ENCODE measurements around the gene SLC22A14. TPM values are rescaled to one million over a fixed set of nuclear protein-coding genes. Genes with fewer than 3 reads are reported as not detected.

Gene SLC22A14
- total and polyA plus RNA-seq, 4 donors: 0.18 to 0.49 (median 0.42) TPM; not detected in 1

GRCh38 chr3:38251197-38251596, 30.9 kb upstream of the SLC22A14 start:
- no peak for DNase-seq
- Histone ChIP-seq H3K4me3 (ENCODE audit: low read length in 2 of 2) (no peak overlapping the region), H3K36me3 (ENCODE audit: control insufficient read depth in 1 of 2, insufficient read depth in 2 of 2, low read length in 1 of 2) (peaks cover 17 to 18% of the 10 kb centered on the region in 2 donors), H3K27me3 (ENCODE audit: control insufficient read depth in 1 of 2, insufficient read depth in 2 of 2, low read length in 1 of 2) (no peaks in the 10 kb centered on the region), H3K4me1 (ENCODE audit: control insufficient read depth in 1 of 2, insufficient read depth in 2 of 2, low read length in 2 of 2) (peaks cover 0 to 3% of the 10 kb centered on the region in 2 donors), H3K27ac (ENCODE audit: low read depth in 1 of 2, low read length in 2 of 2) (no peak overlapping the region), H3K9me3 (ENCODE audit: control insufficient read depth, low read length) (no peaks in the 10 kb centered on the region)
- no peak for ATAC-seq (ENCODE audit: low FRiP score)
- 93 to 94% methylated on average over 4 of the region's 4 CpGs for WGBS, 2 donors
- intact Hi-C loops (cut with DNase I): no loop called here

GRCh38 chr3:38253704-38254103, 28.4 kb upstream of the SLC22A14 start:
- Histone ChIP-seq H3K27me3 (ENCODE audit: control insufficient read depth in 1 of 2, insufficient read depth in 2 of 2, low read length in 1 of 2) (no peaks in the 10 kb centered on the region), H3K4me1 (ENCODE audit: control insufficient read depth in 1 of 2, insufficient read depth in 2 of 2, low read length in 2 of 2) (no peaks in the 10 kb centered on the region), H3K36me3 (ENCODE audit: control insufficient read depth in 1 of 2, insufficient read depth in 2 of 2, low read length in 1 of 2) (peaks cover 15 to 18% of the 10 kb centered on the region in 2 donors), H3K9me3 (ENCODE audit: control insufficient read depth, low read length) (no peaks in the 10 kb centered on the region), H3K27ac (ENCODE audit: low read depth in 1 of 2, low read length in 2 of 2) (no peak overlapping the region), H3K4me3 (ENCODE audit: low read length in 2 of 2) (no peak overlapping the region)
- intact Hi-C loops (cut with DNase I): no loop called here
- DNase-seq (no peak), ATAC-seq (ENCODE audit: low FRiP score) (no peak)
- WGBS, 2 donors: 92 to 93% methylated on average over 4 of the region's 4 CpGs

DNA sequence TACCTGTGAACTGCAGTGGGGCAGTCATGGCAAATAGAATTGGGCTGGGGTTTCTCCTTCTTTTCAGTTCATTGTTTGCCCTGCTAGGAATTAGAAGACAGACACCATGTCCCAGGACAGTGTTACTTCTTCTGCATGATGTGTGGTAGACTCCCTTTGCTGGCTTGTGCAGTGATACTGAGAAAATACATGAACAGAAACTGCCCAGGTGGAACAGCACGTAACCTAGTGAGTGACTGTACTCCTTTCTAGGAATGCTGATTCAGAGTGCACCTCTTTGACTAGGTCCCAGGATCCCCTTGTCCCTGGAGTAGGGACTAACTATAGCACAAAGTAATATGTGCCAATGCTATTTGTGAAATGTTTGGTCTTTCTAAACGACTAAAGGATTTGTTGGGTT, 27.2 kb upstream of the SLC22A14 start:
- no peak for DNase-seq
- H3K4me3 ChIP-seq (ENCODE audit: low read length in 2 of 2): no peak overlapping the region
- 73 to 74% methylated on average over 2 of the region's 2 CpGs for WGBS, 2 donors
- H3K36me3 ChIP-seq (ENCODE audit: control insufficient read depth in 1 of 2, insufficient read depth in 2 of 2, low read length in 1 of 2): peaks cover 15 to 18% of the 10 kb centered on the region in 2 donors
- H3K4me1 ChIP-seq (ENCODE audit: control insufficient read depth in 1 of 2, insufficient read depth in 2 of 2, low read length in 2 of 2): no peaks in the 10 kb centered on the region
- no peak overlapping the region for H3K27ac ChIP-seq (ENCODE audit: low read depth in 1 of 2, low read length in 2 of 2)
- no peak for ATAC-seq (ENCODE audit: low FRiP score)
- H3K27me3 ChIP-seq (ENCODE audit: control insufficient read depth in 1 of 2, insufficient read depth in 2 of 2, low read length in 1 of 2): no peaks in the 10 kb centered on the region
- intact Hi-C loops (cut with DNase I): no loop called here
- no peaks in the 10 kb centered on the region for H3K9me3 ChIP-seq (ENCODE audit: control insufficient read depth, low read length)

- H3K9me3 ChIP-seq (ENCODE audit: control insufficient read depth, low read length): no peaks in the 10 kb centered on the region
- WGBS, 2 donors: 72 to 81% methylated on average over 1 of the region's 1 CpG
- intact Hi-C loops (cut with DNase I): no loop called here
- H3K36me3 ChIP-seq (ENCODE audit: control insufficient read depth in 1 of 2, insufficient read depth in 2 of 2, low read length in 1 of 2): peaks cover 13 to 18% of the 10 kb centered on the region in 2 donors
- no peak for DNase-seq
- no peak overlapping the region for H3K27ac ChIP-seq (ENCODE audit: low read depth in 1 of 2, low read length in 2 of 2)
- ATAC-seq (ENCODE audit: low FRiP score): peak; percentile 50
- no peak overlapping the region for H3K4me3 ChIP-seq (ENCODE audit: low read length in 2 of 2)
- no peaks in the 10 kb centered on the region for H3K27me3 ChIP-seq (ENCODE audit: control insufficient read depth in 1 of 2, insufficient read depth in 2 of 2, low read length in 1 of 2)
- no peaks in the 10 kb centered on the region for H3K4me1 ChIP-seq (ENCODE audit: control insufficient read depth in 1 of 2, insufficient read depth in 2 of 2, low read length in 2 of 2)
These were observed 26.5 kb upstream of the SLC22A14 start for GRCh38 chr3:38255627-38256026.

DNA sequence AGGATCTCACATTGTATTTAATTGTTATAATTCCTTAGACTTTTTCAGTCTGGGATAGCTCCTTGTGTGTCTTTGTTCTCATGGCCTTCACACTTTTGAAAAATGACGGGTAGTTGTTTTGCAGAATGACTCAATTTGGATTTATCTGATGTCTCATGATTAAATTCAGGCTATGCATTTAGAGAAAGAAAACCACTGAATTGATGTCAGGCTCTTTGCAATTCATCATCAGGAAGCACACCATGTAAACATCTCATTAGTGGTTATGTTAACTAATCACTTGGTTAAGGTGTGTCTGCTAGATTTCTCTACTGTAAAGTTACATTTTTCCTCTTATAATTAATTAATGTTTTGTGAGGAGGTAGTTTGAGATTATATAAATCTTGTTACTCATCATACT, 24.5 kb upstream of the SLC22A14 start:
- H3K27me3 ChIP-seq (ENCODE audit: control insufficient read depth in 1 of 2, insufficient read depth in 2 of 2, low read length in 1 of 2): no peaks in the 10 kb centered on the region
- DNase-seq (no peak), ATAC-seq (ENCODE audit: low FRiP score) (no peak)
- WGBS, 2 donors: 86 to 89% methylated on average over 1 of the region's 1 CpG
- H3K4me1 ChIP-seq (ENCODE audit: control insufficient read depth in 1 of 2, insufficient read depth in 2 of 2, low read length in 2 of 2): no peaks in the 10 kb centered on the region
- no peaks in the 10 kb centered on the region for H3K9me3 ChIP-seq (ENCODE audit: control insufficient read depth, low read length)
- no peak overlapping the region for H3K27ac ChIP-seq (ENCODE audit: low read depth in 1 of 2, low read length in 2 of 2)
- intact Hi-C loops (cut with DNase I): no loop called here
- H3K4me3 ChIP-seq (ENCODE audit: low read length in 2 of 2): no peak overlapping the region
- peaks cover 8 to 16% of the 10 kb centered on the region in 2 donors for H3K36me3 ChIP-seq (ENCODE audit: control insufficient read depth in 1 of 2, insufficient read depth in 2 of 2, low read length in 1 of 2)

DNA sequence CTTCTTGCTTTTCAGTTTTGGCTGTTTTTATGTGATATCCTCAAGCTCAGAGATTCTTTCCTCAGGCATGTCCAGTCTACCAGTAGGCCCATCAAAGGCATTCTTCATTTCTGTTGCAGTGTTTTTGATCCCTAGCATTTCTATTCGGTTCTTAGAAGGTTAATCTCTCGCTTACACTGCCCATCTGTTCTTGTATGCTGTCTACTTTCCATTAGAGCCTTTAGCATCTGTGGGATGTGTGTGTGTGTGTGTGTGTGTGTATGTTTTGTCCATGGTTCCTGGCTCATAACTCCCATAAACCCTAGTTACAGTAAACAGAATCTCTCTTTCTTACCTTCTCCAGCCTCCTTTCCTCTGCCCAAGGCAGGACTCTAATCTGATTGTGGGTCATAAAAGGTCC, 21.6 kb upstream of the SLC22A14 start:
- intact Hi-C loops (cut with DNase I): no loop called here
- no peak for ATAC-seq (ENCODE audit: low FRiP score)
- Histone ChIP-seq H3K9me3 (ENCODE audit: control insufficient read depth, low read length) (no peaks in the 10 kb centered on the region), H3K27ac (ENCODE audit: low read depth in 1 of 2, low read length in 2 of 2) (no peak overlapping the region), H3K27me3 (ENCODE audit: control insufficient read depth in 1 of 2, insufficient read depth in 2 of 2, low read length in 1 of 2) (no peaks in the 10 kb centered on the region), H3K4me1 (ENCODE audit: control insufficient read depth in 1 of 2, insufficient read depth in 2 of 2, low read length in 2 of 2) (no peaks in the 10 kb centered on the region), H3K36me3 (ENCODE audit: control insufficient read depth in 1 of 2, insufficient read depth in 2 of 2, low read length in 1 of 2) (peaks cover 0 to 3% of the 10 kb centered on the region in 2 donors), H3K4me3 (ENCODE audit: low read length in 2 of 2) (no peak overlapping the region)
- no peak for DNase-seq
- WGBS, 2 donors: 97% methylated on average over 2 of the region's 2 CpGs

- no peak for DNase-seq
- H3K27me3 ChIP-seq (ENCODE audit: control insufficient read depth in 1 of 2, insufficient read depth in 2 of 2, low read length in 1 of 2): no peaks in the 10 kb centered on the region
- peaks cover 0 to 5% of the 10 kb centered on the region in 2 donors for H3K36me3 ChIP-seq (ENCODE audit: control insufficient read depth in 1 of 2, insufficient read depth in 2 of 2, low read length in 1 of 2)
- 0 to 2% methylated on average over 1 of the region's 1 CpG for WGBS, 2 donors
- ATAC-seq (ENCODE audit: low FRiP score): no peak
- H3K4me1 ChIP-seq (ENCODE audit: control insufficient read depth in 1 of 2, insufficient read depth in 2 of 2, low read length in 2 of 2): no peaks in the 10 kb centered on the region
- H3K9me3 ChIP-seq (ENCODE audit: control insufficient read depth, low read length): no peaks in the 10 kb centered on the region
- intact Hi-C loops (cut with DNase I): no loop called here
- no peak overlapping the region for H3K4me3 ChIP-seq (ENCODE audit: low read length in 2 of 2)
- H3K27ac ChIP-seq (ENCODE audit: low read depth in 1 of 2, low read length in 2 of 2): no peak overlapping the region
These were observed 17.7 kb upstream of the SLC22A14 start for GRCh38 chr3:38264353-38264771.

DNA sequence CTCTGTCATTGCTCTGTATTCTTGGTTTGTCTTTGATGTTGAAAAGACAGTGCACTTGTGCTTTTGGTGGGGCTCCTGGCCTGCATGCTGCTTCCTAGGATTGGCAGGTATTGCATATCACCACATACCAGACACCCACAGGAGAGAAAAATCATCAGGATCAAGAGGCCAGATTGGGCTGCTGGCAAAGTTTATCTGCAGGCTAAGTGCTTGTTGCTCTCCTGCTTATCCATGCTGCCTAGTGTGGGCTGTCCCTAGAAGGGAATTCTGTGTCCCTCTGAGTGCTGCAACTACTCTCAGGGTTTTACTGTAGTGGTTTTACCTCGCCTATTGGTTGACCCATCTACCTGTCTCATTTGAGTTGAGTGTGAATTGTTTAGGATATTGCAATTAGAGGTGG, 17.3 kb upstream of the SLC22A14 start:
- no peak overlapping the region for H3K27ac ChIP-seq (ENCODE audit: low read depth in 1 of 2, low read length in 2 of 2)
- no peak for ATAC-seq (ENCODE audit: low FRiP score)
- no peak for DNase-seq
- 73 to 84% methylated on average over 1 of the region's 1 CpG for WGBS, 2 donors
- no peak overlapping the region for H3K4me3 ChIP-seq (ENCODE audit: low read length in 2 of 2)
- H3K27me3 ChIP-seq (ENCODE audit: control insufficient read depth in 1 of 2, insufficient read depth in 2 of 2, low read length in 1 of 2): no peaks in the 10 kb centered on the region
- peaks cover 0 to 5% of the 10 kb centered on the region in 2 donors for H3K36me3 ChIP-seq (ENCODE audit: control insufficient read depth in 1 of 2, insufficient read depth in 2 of 2, low read length in 1 of 2)
- no peaks in the 10 kb centered on the region for H3K9me3 ChIP-seq (ENCODE audit: control insufficient read depth, low read length)
- no peaks in the 10 kb centered on the region for H3K4me1 ChIP-seq (ENCODE audit: control insufficient read depth in 1 of 2, insufficient read depth in 2 of 2, low read length in 2 of 2)
- intact Hi-C loops (cut with DNase I): no loop called here

DNA sequence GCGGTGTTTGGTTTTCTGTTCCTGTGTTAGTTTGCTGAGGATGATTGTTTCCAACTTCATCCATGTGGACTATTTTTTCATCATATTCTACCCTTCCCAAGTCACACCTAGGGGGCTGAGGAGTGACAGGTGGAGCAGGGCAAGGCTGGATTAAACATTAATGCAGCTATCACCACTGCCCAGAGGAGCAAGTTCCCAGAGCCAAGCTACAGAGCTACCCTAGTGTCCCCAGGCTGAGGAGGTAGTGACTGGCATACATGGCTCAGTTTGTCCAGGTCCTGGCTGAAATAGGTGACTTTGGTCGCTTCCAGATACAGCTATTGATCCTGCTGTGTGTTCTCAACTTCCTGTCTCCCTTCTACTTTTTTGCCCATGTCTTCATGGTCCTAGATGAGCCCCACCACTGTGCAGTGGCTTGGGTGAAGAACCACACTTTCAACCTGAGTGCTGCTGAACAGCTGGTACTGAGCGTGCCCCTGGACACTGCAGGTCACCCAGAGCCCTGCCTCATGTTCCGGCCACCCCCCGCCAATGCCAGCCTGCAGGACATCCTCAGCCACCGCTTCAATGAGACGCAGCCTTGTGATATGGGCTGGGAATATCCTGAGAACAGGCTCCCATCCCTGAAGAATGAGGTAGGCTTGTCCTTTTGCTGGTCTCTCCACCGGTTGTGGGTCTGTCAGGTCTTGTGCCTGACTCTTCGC, 16.3 kb upstream of the SLC22A14 start, which contains the start of gene SLC22A13:
Gene SLC22A13, plus strand, starts transcription at position 209 of the 704 bp plus-strand sequence. Its CDS starts 49 bp downstream, at position 258.
- Histone ChIP-seq H3K4me1 (ENCODE audit: control insufficient read depth in 1 of 2, insufficient read depth in 2 of 2, low read length in 2 of 2) (no peaks in the 10 kb centered on the region), H3K27me3 (ENCODE audit: control insufficient read depth in 1 of 2, insufficient read depth in 2 of 2, low read length in 1 of 2) (no peaks in the 10 kb centered on the region), H3K36me3 (ENCODE audit: control insufficient read depth in 1 of 2, insufficient read depth in 2 of 2, low read length in 1 of 2) (peaks cover 0 to 5% of the 10 kb centered on the region in 2 donors), H3K4me3 (ENCODE audit: low read length in 2 of 2) (no peak within 1 kb of the TSS), H3K9me3 (ENCODE audit: control insufficient read depth, low read length) (no peaks in the 10 kb centered on the region), H3K27ac (ENCODE audit: low read depth in 1 of 2, low read length in 2 of 2) (no peak within 1 kb of the TSS)
- no peak for DNase-seq
- no peak for ATAC-seq (ENCODE audit: low FRiP score)
- 95 to 99% methylated on average over 9 of the region's 9 CpGs for WGBS, 2 donors
- intact Hi-C loops (cut with DNase I): no loop called here

All from aorta (tissue), 5 donors.